Stimulated activated CD4-positive, alpha-beta T cell treated with anti-CD3 and anti-CD28 coated beads, Interleukin-15, amount 100 ng/mL, for 24 hours (primary cell): ENCODE results near the gene PLXNA4.

Source experiments
- DNase-seq: peaks from one replicate; pipeline ENCODE4 v3.0.0-alpha.2; 2020

PLXNA4 gene

GRCh38 chr7:132592231-132592920 is 16.1 kb upstream of the PLXNA4 start:
- no peak for DNase-seq

GRCh38 chr7:132590162-132590561 is 13.9 kb upstream of the PLXNA4 start:
- no peak for DNase-seq

GRCh38 chr7:132588596-132588995 is 12.3 kb upstream of the PLXNA4 start:
- DNase-seq: no peak

GRCh38 chr7:132584796-132585494 is 8.7 kb upstream of the PLXNA4 start:
- DNase-seq: no peak

- DNase-seq: no peak
These were observed 5.2 kb upstream of the PLXNA4 start for GRCh38 chr7:132581431-132581830.

- peak; percentile 76 for DNase-seq
These were observed 4.5 kb upstream of the PLXNA4 start for GRCh38 chr7:132580717-132581285.

GRCh38 chr7:132580277-132580676 is 4.0 kb upstream of the PLXNA4 start:
- no peak for DNase-seq

- DNase-seq: no peak
These were observed 3.1 kb upstream of the PLXNA4 start for GRCh38 chr7:132579260-132579899.

GRCh38 chr7:132578826-132579225 is 2.6 kb upstream of the PLXNA4 start:
- no peak for DNase-seq

- DNase-seq: no peak
These were observed 1.7 kb upstream of the PLXNA4 start for GRCh38 chr7:132578050-132578370.

- DNase-seq: peak; percentile 34
These were observed 1.2 kb upstream of the PLXNA4 start for GRCh38 chr7:132577206-132578049.

GRCh38 chr7:132576721-132577085 is 433 bp upstream of the PLXNA4 start:
- DNase-seq: peak; percentile 6

GRCh38 chr7:132575419-132575981 is 770 bp downstream of the PLXNA4 start:
- peak; percentile 35 for DNase-seq

- no peak for DNase-seq
These were observed 2.0 kb downstream of the PLXNA4 start for GRCh38 chr7:132574223-132574622.

GRCh38 chr7:132573251-132573955 is 2.9 kb downstream of the PLXNA4 start:
- DNase-seq: no peak

- DNase-seq: no peak
These were observed 3.7 kb downstream of the PLXNA4 start for GRCh38 chr7:132572526-132572925.

GRCh38 chr7:132571970-132572369 is 4.3 kb downstream of the PLXNA4 start:
- DNase-seq: no peak

GRCh38 chr7:132569884-132570614 is 6.2 kb downstream of the PLXNA4 start:
- DNase-seq: no peak

- no peak for DNase-seq
These were observed 7.3 kb downstream of the PLXNA4 start for GRCh38 chr7:132568962-132569361.

- no peak for DNase-seq
These were observed 10.4 kb downstream of the PLXNA4 start for GRCh38 chr7:132565885-132566284.

- no peak for DNase-seq
These were observed 10.8 kb downstream of the PLXNA4 start for GRCh38 chr7:132565441-132565840.
